Small intestine (tissue), 7 donors: ENCODE results near the gene DDX28. TPM values are rescaled to one million over a fixed set of nuclear protein-coding genes. Genes with fewer than 3 reads are reported as not detected.
"Not testable (repeated sequence)": the region's sequence is repeated elsewhere in the genome, so short reads cannot be mapped to it uniquely, and the experiment has no call there.

ENCODE experiments used
- DNase-seq, 2 donors: peaks; one replicate each; pipeline versions ENCODE4 v3.0.0 to v3.0.0-alpha.2; 2013
- FAIRE-seq: peaks from 2 replicates; lab custom pipeline; 2012; peaks lifted over from hg19 to GRCh38; lab: Jason Lieb, UNC
- H3K27ac ChIP-seq, 3 donors: one replicate each; pipeline ENCODE4 v1.5.1; 2013; ENCODE audit warnings: low read length in 2 of 3, mild to moderate bottlenecking in 2 of 3, control low read depth in 1 of 3, inconsistent platforms in 1 of 3, low read depth in 1 of 3, moderate library complexity in 1 of 3
- H3K27me3 ChIP-seq, 3 donors: one replicate each; pipeline ENCODE4 v1.6.1; 2013; ENCODE audit warnings: low read length in 3 of 3, inconsistent platforms in 1 of 3; ENCODE audit not compliant: control insufficient read depth in 3 of 3, insufficient read depth in 3 of 3
- H3K36me3 ChIP-seq, 3 donors: one replicate each; pipeline ENCODE4 v1.6.1; 2013; ENCODE audit warnings: low read length in 3 of 3, inconsistent platforms in 1 of 3, low read depth in 1 of 3, mild to moderate bottlenecking in 1 of 3, moderate library complexity in 1 of 3; ENCODE audit not compliant: control insufficient read depth in 3 of 3, insufficient read depth in 2 of 3
- H3K4me1 ChIP-seq, 3 donors: one replicate each; pipeline ENCODE4 v1.6.1; 2013; ENCODE audit warnings: low read length in 2 of 3, inconsistent platforms in 1 of 3, low read depth in 1 of 3, mild to moderate bottlenecking in 1 of 3, moderate library complexity in 1 of 3; ENCODE audit not compliant: control insufficient read depth in 3 of 3, insufficient read depth in 2 of 3
- H3K4me3 ChIP-seq, 3 donors: one replicate each; pipeline ENCODE4 v1.5.1; 2013; ENCODE audit warnings: low read length in 3 of 3, control low read depth in 1 of 3, inconsistent platforms in 1 of 3, low read depth in 1 of 3, mild to moderate bottlenecking in 1 of 3, moderate library complexity in 1 of 3
- H3K9me3 ChIP-seq, 2 donors: one replicate each; pipeline ENCODE4 v1.6.1; 2013; ENCODE audit warnings: low read depth in 1 of 2, low read length in 1 of 2; ENCODE audit not compliant: control insufficient read depth in 2 of 2, insufficient read depth in 1 of 2
- WGBS, 3 donors: extraction: QIAGEN DNeasy Blood & Tissue Kit; methylation state at CpG; one replicate each; pipeline ENCODE4 v1.1.7; 2013; 5-methylcytosine and 5-hydroxymethylcytosine counted together
- polyA plus RNA-seq, 4 donors: library from polyadenylated mRNA; stranded (reverse) in 3 of 4; unstranded in 1 of 4; fragments of 200-250 nt in 3 of 4; fragments of 120-200 nt in 1 of 4; gene quantifications; one replicate each; pipeline versions ENCODE4 v1.2.1 to v1.2.3, GENCODE V29; 2013
- donor health status: healthy with polysubstance abuse.
- donor health status: control.
- donor health status: control.
- donor health status: Bipolar disorder and iron deficiency.
- donor health status: healthy.

The DDX28 gene
- polyA plus RNA-seq, 4 donors: 3.8 to 14.6 (median 9.6) TPM

GRCh38 chr16:68009872-68010271 lies 13.2 kb downstream of the DDX28 start:
- not testable (repeated sequence) for H3K27ac ChIP-seq, H3K27me3 ChIP-seq, H3K36me3 ChIP-seq, DNase-seq, H3K4me1 ChIP-seq, H3K4me3 ChIP-seq, FAIRE-seq, H3K9me3 ChIP-seq
- WGBS, 3 donors: 71 to 83% (median 79%) methylated on average over 4 of the region's 4 CpGs

GRCh38 chr16:68009157-68009735 lies 13.8 kb downstream of the DDX28 start:
- FAIRE-seq (no peak), DNase-seq (no peak)
- Histone ChIP-seq H3K4me3 (no peak overlapping the region), H3K27ac (no peak overlapping the region), H3K27me3 (peaks cover 0 to 3% (median 0%) of the 10 kb centered on the region in 3 donors), H3K4me1 (no peaks in the 10 kb centered on the region), H3K36me3 (no peaks in the 10 kb centered on the region), H3K9me3 (no peaks in the 10 kb centered on the region)
- 70 to 81% (median 71%) methylated on average over 9 of the region's 9 CpGs for WGBS, 3 donors

GRCh38 chr16:68005786-68006286 lies 17.2 kb downstream of the DDX28 start:
- Histone ChIP-seq H3K4me1 (no peaks in the 10 kb centered on the region), H3K27me3 (no peaks in the 10 kb centered on the region), H3K27ac (peak overlapping the region in 2 of 3 donors; percentile 1 to 84), H3K4me3 (no peak overlapping the region), H3K36me3 (no peaks in the 10 kb centered on the region), H3K9me3 (no peaks in the 10 kb centered on the region)
- 35 to 46% (median 36%) methylated on average over 6 of the region's 6 CpGs for WGBS, 3 donors
- FAIRE-seq (no peak), DNase-seq (peak in 1 of 2 donors; percentile 14)

- Histone ChIP-seq H3K4me1 (no peaks in the 10 kb centered on the region), H3K9me3 (no peaks in the 10 kb centered on the region), H3K36me3 (no peaks in the 10 kb centered on the region), H3K27ac (peak overlapping the region in 2 of 3 donors; percentile 1 to 84), H3K4me3 (no peak overlapping the region), H3K27me3 (peaks cover 0 to 1% (median 0%) of the 10 kb centered on the region in 3 donors)
- 86 to 90% (median 89%) methylated on average over 9 of the region's 9 CpGs for WGBS, 3 donors
- FAIRE-seq (no peak), DNase-seq (no peak)
Measured at GRCh38 chr16:68005211-68005610, 17.8 kb downstream of the DDX28 start.

GRCh38 chr16:68003031-68003430 lies 20.0 kb downstream of the DDX28 start:
- FAIRE-seq (no peak), DNase-seq (no peak)
- 80 to 89% (median 82%) methylated on average over 4 of the region's 4 CpGs for WGBS, 3 donors
- Histone ChIP-seq H3K27ac (no peak overlapping the region), H3K4me3 (no peak overlapping the region), H3K27me3 (peaks cover 0 to 2% (median 0%) of the 10 kb centered on the region in 3 donors), H3K4me1 (no peaks in the 10 kb centered on the region), H3K9me3 (no peaks in the 10 kb centered on the region), H3K36me3 (no peaks in the 10 kb centered on the region)

- H3K4me1 ChIP-seq: no peaks in the 10 kb centered on the region
- FAIRE-seq (no peak), DNase-seq (no peak)
- WGBS, 3 donors: 30 to 57% (median 49%) methylated on average over 3 of the region's 3 CpGs
- H3K36me3 ChIP-seq: no peaks in the 10 kb centered on the region
- no peak overlapping the region for H3K4me3 ChIP-seq
- peaks cover 0 to 2% (median 0%) of the 10 kb centered on the region in 3 donors for H3K27me3 ChIP-seq
- no peaks in the 10 kb centered on the region for H3K9me3 ChIP-seq
- peak overlapping the region in 2 of 3 donors; percentile 38 to 80 for H3K27ac ChIP-seq
Measured at GRCh38 chr16:68000450-68000849, 22.6 kb downstream of the DDX28 start.

- Histone ChIP-seq H3K27me3 (peaks cover 0 to 2% (median 0%) of the 10 kb centered on the region in 3 donors), H3K27ac (peak overlapping the region; percentile 4 to 80 (median 38)), H3K4me1 (no peaks in the 10 kb centered on the region), H3K36me3 (no peaks in the 10 kb centered on the region), H3K9me3 (no peaks in the 10 kb centered on the region), H3K4me3 (no peak overlapping the region)
- no peak for DNase-seq
- FAIRE-seq: no peak
- 53 to 79% (median 78%) methylated on average over 2 of the region's 2 CpGs for WGBS, 3 donors
Measured at GRCh38 chr16:67999985-68000384, 23.0 kb downstream of the DDX28 start.

GRCh38 chr16:67998779-67999688 lies 24.0 kb downstream of the DDX28 start, which contains the start of gene DPEP2:
DPEP2 (minus strand) TSS chr16:67999484; CDS start chr16:67993212, 6,272 bp downstream.
- H3K4me1 ChIP-seq, H3K36me3 ChIP-seq, H3K27me3 ChIP-seq, H3K9me3 ChIP-seq, FAIRE-seq: not testable (repeated sequence)
- 54 to 71% (median 64%) methylated on average over 18 of the region's 18 CpGs for WGBS, 3 donors
- Histone ChIP-seq H3K27ac (peak within 1 kb of the TSS; percentile 4 to 80 (median 38)), H3K4me3 (peak within 1 kb of the TSS in 1 of 3 donors; percentile 14)
- peak in 1 of 2 donors; percentile 19 for DNase-seq
